ENCODE data around the gene FAM229B.

DNA sequence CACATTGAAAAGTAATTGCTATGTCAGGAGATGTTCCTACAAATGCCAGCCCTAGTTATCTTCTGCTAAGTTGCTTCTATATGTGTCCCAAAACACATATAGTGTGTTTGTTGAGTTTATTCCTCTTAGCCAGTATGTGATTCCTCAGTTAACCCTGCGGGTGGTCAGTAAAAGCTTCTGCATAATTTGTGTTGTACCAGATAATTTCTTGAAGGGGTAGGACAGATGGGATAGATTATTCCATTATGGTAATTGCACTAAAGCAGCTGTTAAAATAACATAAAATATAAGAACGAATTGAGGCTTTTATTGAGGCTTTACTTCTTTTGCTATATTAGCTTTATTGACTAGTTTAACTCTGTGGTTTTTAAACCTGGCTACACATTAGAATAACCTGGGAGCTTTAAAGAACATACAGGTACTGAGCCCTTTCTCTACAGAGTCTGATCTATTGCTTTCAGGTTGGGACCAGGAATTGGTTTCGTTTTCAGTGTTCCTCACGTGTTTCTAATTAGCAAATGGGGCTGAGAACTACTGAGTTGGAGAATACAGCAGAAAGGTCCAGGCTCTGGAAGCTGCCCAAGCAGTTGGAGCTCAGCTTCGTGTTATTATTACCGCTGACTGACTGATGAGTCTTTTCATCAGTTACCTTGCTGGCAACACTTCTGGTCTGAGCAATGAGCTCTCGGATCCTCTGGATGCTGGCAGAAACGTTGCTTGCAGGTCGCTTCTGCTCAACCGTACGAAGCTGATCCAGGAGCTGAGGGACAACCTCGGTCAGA, 56.9 kb downstream of the FAM229B start:
- TF ChIP-seq, protein P1, sequence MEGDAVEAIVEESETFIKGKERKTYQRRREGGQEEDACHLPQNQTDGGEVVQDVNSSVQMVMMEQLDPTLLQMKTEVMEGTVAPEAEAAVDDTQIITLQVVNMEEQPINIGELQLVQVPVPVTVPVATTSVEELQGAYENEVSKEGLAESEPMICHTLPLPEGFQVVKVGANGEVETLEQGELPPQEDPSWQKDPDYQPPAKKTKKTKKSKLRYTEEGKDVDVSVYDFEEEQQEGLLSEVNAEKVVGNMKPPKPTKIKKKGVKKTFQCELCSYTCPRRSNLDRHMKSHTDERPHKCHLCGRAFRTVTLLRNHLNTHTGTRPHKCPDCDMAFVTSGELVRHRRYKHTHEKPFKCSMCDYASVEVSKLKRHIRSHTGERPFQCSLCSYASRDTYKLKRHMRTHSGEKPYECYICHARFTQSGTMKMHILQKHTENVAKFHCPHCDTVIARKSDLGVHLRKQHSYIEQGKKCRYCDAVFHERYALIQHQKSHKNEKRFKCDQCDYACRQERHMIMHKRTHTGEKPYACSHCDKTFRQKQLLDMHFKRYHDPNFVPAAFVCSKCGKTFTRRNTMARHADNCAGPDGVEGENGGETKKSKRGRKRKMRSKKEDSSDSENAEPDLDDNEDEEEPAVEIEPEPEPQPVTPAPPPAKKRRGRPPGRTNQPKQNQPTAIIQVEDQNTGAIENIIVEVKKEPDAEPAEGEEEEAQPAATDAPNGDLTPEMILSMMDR (IDR thresholded peaks at IDR 0.05) = no peak
- TF ChIP-seq EZH2 (IDR thresholded peaks at IDR 0.05) (no peak), EZH2phosphoT487 (IDR thresholded peaks at IDR 0.05) (no peak)

All from neural progenitor cell (in vitro differentiated cells).